Neural cell (in vitro differentiated cells): ENCODE data around the gene NFKBIA.

ENCODE experiments used
- CTCF ChIP-seq: fragments of 450-650 bp; IDR thresholded peaks from 2 replicates; pipeline ENCODE4 v1.5.1; 2014; ENCODE audit warnings: antibody characterized with exemption, mild to moderate bottlenecking, moderate library complexity; ENCODE audit not compliant: poor library complexity, severe bottlenecking
- EP300 ChIP-seq: fragments of 450-650 bp; conservative IDR thresholded peaks from 2 replicates; pipeline ENCODE4 v1.6.1; 2014; ENCODE audit warnings: antibody characterized with exemption, mild to moderate bottlenecking, moderate library complexity; ENCODE audit not compliant: poor library complexity, severe bottlenecking
- EZH2 ChIP-seq: fragments of 200-600, 300-800 bp; shearing (Covaris generic), sonication (generic); IDR thresholded peaks from 2 replicates; pipeline ENCODE4 v1.6.1; 2014; ENCODE audit warnings: antibody characterized with exemption, low read length, borderline replicate concordance, mild to moderate bottlenecking; ENCODE audit not compliant: insufficient read depth, poor library complexity, severe bottlenecking
- MXI1 ChIP-seq: fragments of 450-650 bp; conservative IDR thresholded peaks from 2 replicates; pipeline ENCODE4 v1.6.1; 2014; ENCODE audit warnings: antibody characterized with exemption, mild to moderate bottlenecking; ENCODE audit not compliant: poor library complexity, severe bottlenecking
- POLR2AphosphoS5 ChIP-seq: IDR thresholded peaks from 2 replicates; pipeline ENCODE4 v1.6.1; 2012
- RAD21 ChIP-seq: fragments of 450-650 bp; conservative IDR thresholded peaks from 2 replicates; pipeline ENCODE4 v1.6.1; 2014; ENCODE audit warnings: antibody characterized with exemption, mild to moderate bottlenecking, moderate library complexity
- REST ChIP-seq: IDR thresholded peaks from 2 replicates; pipeline ENCODE4 v1.6.1; 2012; ENCODE audit warnings: borderline replicate concordance
- SMC3 ChIP-seq: fragments of 450-650 bp; conservative IDR thresholded peaks from 2 replicates; pipeline ENCODE4 v1.6.1; 2014; ENCODE audit warnings: antibody characterized with exemption, mild to moderate bottlenecking, moderate library complexity; ENCODE audit not compliant: poor library complexity
- TAF1 ChIP-seq: IDR thresholded peaks from 2 replicates; pipeline ENCODE4 v1.6.1; 2012; ENCODE audit warnings: low read depth

DNA sequence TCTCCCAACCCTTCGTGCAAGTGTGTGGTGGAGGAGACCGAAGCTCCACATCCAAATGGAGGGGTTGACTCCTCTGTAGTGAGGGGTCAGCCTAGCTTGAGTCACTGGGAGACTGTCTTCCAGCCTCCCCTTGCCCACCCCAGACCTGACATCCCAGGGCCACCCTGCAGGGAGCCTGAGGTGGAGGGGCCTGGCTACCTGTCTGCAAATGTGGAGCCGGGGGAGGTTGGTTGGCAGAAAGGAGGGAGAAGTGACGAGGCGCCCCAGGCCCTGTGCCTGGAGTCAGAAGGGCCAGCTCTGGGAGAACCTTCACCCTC, 37.5 kb downstream of the NFKBIA start:
- TF ChIP-seq SMC3 (no peak), TAF1 (no peak), CTCF (no peak), EP300 (no peak), REST (no peak), POLR2AphosphoS5 (no peak), MXI1 (no peak), EZH2 (no peak), RAD21 (no peak)
